Stimulated activated CD8-positive, alpha-beta memory T cell treated with anti-CD3 and anti-CD28 coated beads, Interleukin-4, amount 100 ng/mL, for 4 hours (primary cell): ENCODE data around the gene CRY1.

ENCODE experiments used
- DNase-seq, 2 donors: peaks; one replicate each; pipeline ENCODE4 v3.0.0-alpha.2; 2020; ENCODE audit warnings: low read depth in 2 of 2, low spot score in 1 of 2

The CRY1 gene

GRCh38 chr12:106973545-106973944 lies 119.8 kb downstream of the CRY1 start:
- DNase-seq: no peak

GRCh38 chr12:106971065-106971464 lies 122.3 kb downstream of the CRY1 start:
- DNase-seq: no peak

GRCh38 chr12:106964526-106964925 lies 128.8 kb downstream of the CRY1 start:
- no peak for DNase-seq

- DNase-seq: no peak
Measured at GRCh38 chr12:106962286-106962685, 131.1 kb downstream of the CRY1 start.

- DNase-seq: no peak
Measured at GRCh38 chr12:106960443-106960842, 132.9 kb downstream of the CRY1 start.

- DNase-seq: no peak
Measured at GRCh38 chr12:106957583-106957982, 135.8 kb downstream of the CRY1 start.

- DNase-seq: peak; percentile 15 to 18
Measured at GRCh38 chr12:106956048-106956578, 137.2 kb downstream of the CRY1 start.

- peak; percentile 72 to 91 for DNase-seq
Measured at GRCh38 chr12:106955377-106956047, 137.8 kb downstream of the CRY1 start, which contains the start of gene TMEM263. Gene TMEM263, plus strand, starts transcription at chr12:106955907. Its CDS starts 11,210 bp downstream, at chr12:106967117.

- no peak for DNase-seq
Measured at GRCh38 chr12:106954462-106955376, 138.6 kb downstream of the CRY1 start.

- DNase-seq: no peak
Measured at GRCh38 chr12:106953352-106954250, 139.7 kb downstream of the CRY1 start.

GRCh38 chr12:106950591-106950990 lies 142.8 kb downstream of the CRY1 start:
- no peak for DNase-seq

- DNase-seq: no peak
Measured at GRCh38 chr12:106947461-106947860, 145.9 kb downstream of the CRY1 start.

- DNase-seq: no peak
Measured at GRCh38 chr12:106945261-106945851, 148.0 kb downstream of the CRY1 start.

- no peak for DNase-seq
Measured at GRCh38 chr12:106942775-106943174, 150.6 kb downstream of the CRY1 start.

GRCh38 chr12:106941481-106942156 lies 151.7 kb downstream of the CRY1 start:
- no peak for DNase-seq
